ENCODE measurements around the gene RPS27L.
A peak's percentile ranks its signal among the peaks of the same experiment; 100 is the strongest.

Gene RPS27L

DNA sequence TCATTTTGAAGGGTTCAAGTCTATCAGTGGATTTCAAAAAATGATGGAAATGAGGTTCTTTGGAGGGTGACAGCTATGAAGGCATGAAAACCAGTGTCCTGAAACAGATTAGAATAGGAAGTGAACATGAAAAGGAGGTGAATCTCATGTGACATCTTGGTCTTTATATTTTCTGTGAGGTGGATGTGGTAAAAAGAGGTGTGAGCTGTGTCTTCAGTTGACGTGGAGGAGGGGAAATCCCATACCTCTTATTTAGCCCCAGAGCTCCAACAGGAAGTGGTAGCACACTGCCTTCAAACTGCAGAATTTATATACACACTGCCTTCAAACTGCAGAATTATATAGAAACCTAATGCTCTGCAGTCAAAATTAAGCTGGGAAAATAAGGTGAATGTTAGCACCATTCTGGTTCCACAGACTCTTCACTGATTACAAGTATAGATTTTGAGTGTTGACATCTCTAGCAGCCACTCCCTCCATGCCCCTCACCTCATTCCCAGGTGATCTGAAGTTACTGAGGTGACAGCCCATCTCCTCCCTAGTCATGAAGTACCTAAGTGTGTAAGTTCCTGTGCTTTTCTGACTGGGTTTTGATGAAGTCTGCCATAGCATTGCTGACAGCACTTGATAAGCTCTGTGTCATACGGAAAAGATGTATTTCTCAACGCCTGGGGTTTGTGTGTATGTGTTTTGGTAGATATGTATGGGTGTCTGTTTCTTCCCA is 34.8 kb upstream of the RPS27L start:
- Histone ChIP-seq H3K4me2 (peak overlapping the region; percentile 87), H3K36me3 (ENCODE audit: insufficient read depth) (no peaks in the 10 kb centered on the region), H3K9ac (no peak overlapping the region), H3K27ac (no peak overlapping the region), H2AFZ (ENCODE audit: low read depth) (no peak overlapping the region), H3K4me3 (IDR thresholded peaks at IDR 0.05; ENCODE audit: insufficient read depth, low read depth, low read length) (no peak overlapping the region), H3K27me3 (ENCODE audit: insufficient read depth, low read depth) (no peaks in the 10 kb centered on the region), H4K20me1 (ENCODE audit: insufficient read depth) (no peaks in the 10 kb centered on the region), H3K4me1 (ENCODE audit: low read depth, poor library complexity, severe bottlenecking) (peaks cover 51% of the 10 kb centered on the region), H3K79me2 (ENCODE audit: insufficient read depth, low read depth) (peaks cover 5% of the 10 kb centered on the region)
- TF ChIP-seq, protein P1, sequence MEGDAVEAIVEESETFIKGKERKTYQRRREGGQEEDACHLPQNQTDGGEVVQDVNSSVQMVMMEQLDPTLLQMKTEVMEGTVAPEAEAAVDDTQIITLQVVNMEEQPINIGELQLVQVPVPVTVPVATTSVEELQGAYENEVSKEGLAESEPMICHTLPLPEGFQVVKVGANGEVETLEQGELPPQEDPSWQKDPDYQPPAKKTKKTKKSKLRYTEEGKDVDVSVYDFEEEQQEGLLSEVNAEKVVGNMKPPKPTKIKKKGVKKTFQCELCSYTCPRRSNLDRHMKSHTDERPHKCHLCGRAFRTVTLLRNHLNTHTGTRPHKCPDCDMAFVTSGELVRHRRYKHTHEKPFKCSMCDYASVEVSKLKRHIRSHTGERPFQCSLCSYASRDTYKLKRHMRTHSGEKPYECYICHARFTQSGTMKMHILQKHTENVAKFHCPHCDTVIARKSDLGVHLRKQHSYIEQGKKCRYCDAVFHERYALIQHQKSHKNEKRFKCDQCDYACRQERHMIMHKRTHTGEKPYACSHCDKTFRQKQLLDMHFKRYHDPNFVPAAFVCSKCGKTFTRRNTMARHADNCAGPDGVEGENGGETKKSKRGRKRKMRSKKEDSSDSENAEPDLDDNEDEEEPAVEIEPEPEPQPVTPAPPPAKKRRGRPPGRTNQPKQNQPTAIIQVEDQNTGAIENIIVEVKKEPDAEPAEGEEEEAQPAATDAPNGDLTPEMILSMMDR (conservative IDR thresholded peaks at IDR 0.05; ENCODE audit: low read depth, low read length): no peak

DNA sequence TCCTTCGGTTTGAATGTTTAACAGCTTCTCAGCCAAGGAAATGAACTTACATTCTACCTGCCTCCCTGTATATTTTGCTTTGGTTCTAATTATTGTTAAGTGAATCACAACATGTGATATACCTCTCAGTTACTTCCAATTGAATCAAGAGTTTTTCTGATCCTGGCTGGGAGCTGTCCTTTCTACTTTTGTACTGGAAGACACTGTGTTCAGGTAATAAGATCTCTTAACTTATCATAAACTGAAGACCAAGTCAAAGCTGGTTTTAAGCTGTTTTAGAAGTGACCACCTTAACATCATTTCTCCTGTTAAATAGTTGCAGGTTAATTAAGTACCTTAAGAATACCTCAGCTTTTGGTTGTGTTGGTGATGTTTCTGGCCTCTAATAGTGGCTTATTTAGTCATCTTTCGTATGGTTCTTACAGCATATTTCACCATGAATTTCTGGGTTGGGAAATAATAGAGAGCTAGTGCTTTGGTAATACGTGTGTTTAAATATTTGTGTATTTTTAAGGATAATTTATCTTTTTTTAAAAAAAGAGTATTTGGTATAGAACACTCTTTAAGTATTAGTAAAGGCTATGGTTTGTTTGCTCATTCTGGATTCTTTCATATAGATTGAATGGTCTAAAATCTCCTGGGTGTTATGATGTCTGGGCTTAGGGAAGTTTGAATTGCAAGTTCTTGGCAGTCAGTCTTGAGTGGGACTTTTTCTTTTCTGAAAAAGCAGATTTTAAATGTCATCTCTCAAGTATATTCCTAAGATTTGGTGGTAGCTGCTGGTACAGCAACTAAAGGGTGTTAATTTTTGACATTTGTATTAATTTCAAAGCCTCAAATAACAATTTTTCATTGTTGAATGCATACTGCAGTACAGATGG is 33.7 kb upstream of the RPS27L start:
- Histone ChIP-seq H3K79me2 (ENCODE audit: insufficient read depth, low read depth) (peaks cover 5% of the 10 kb centered on the region), H2AFZ (ENCODE audit: low read depth) (no peak overlapping the region), H3K27ac (no peak overlapping the region), H4K20me1 (ENCODE audit: insufficient read depth) (no peaks in the 10 kb centered on the region), H3K4me3 (IDR thresholded peaks at IDR 0.05; ENCODE audit: insufficient read depth, low read depth, low read length) (no peak overlapping the region), H3K4me2 (peak overlapping the region; percentile 87), H3K36me3 (ENCODE audit: insufficient read depth) (no peaks in the 10 kb centered on the region), H3K27me3 (ENCODE audit: insufficient read depth, low read depth) (no peaks in the 10 kb centered on the region), H3K4me1 (ENCODE audit: low read depth, poor library complexity, severe bottlenecking) (peaks cover 51% of the 10 kb centered on the region), H3K9ac (no peak overlapping the region)
- TF ChIP-seq, protein P1 (conservative IDR thresholded peaks at IDR 0.05; ENCODE audit: low read depth, low read length): no peak

DNA sequence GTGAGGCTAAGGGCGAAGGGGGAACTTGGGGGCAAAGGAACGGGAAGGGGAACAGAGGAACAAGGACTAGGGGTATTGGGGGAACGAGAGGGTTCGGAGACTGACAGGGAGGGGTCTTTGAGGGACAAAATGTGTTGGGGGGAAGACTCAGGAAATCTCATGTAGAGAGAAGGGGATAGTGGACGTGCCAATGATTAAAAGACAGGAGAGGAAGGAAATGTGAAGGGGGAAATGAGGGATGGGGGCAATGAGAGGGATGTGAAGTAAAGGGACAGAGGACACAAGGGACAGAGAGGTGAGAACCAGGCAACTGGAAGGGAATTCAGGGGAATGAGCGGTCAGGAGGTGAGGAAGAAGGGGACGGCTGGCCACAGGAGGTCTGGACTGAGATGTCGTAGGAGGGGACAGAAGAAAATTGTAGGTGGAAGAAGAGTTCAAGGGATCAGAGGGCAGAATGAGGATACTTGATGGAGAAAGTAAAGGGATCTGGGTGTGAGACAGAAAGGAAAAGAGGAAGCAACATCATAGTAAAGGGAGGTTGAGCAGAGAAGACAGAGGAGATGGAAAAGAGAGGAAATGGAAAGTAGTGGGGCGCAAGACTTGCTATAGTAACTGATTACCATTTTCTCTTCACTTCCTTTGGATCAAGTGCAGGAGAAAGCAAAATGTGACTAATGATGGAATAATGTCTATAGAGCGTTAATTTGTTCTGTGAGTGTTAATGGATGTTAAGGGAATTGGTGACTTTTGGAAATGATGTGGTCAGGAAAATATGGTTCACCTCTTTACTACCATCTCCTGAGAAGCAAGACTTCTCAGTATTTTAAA is 32.9 kb upstream of the RPS27L start:
- Histone ChIP-seq H3K79me2 (ENCODE audit: insufficient read depth, low read depth) (peaks cover 5% of the 10 kb centered on the region), H4K20me1 (ENCODE audit: insufficient read depth) (no peaks in the 10 kb centered on the region), H2AFZ (ENCODE audit: low read depth) (peak overlapping the region; percentile 99), H3K27me3 (ENCODE audit: insufficient read depth, low read depth) (no peaks in the 10 kb centered on the region), H3K4me2 (peak overlapping the region; percentile 87), H3K36me3 (ENCODE audit: insufficient read depth) (no peaks in the 10 kb centered on the region), H3K4me3 (IDR thresholded peaks at IDR 0.05; ENCODE audit: insufficient read depth, low read depth, low read length) (no peak overlapping the region), H3K27ac (no peak overlapping the region), H3K9ac (peak overlapping the region; percentile 27; the same call in 1 of the 2 replicates), H3K4me1 (ENCODE audit: low read depth, poor library complexity, severe bottlenecking) (peaks cover 51% of the 10 kb centered on the region)
- TF ChIP-seq, protein P1 (conservative IDR thresholded peaks at IDR 0.05; ENCODE audit: low read depth, low read length): no peak
